HG03342 (cell line): ENCODE measurements around the gene ERVH48-1.
"Not testable (repeated sequence)": the region's sequence is repeated elsewhere in the genome, so short reads cannot be mapped to it uniquely, and the experiment has no call there.

Experiments
- ATAC-seq: cut with Tn5 transposase; IDR thresholded peaks from one replicate; pipeline ENCODE4 v1.9.1; 2021; ENCODE audit warnings: mild to moderate bottlenecking, moderate library complexity; ENCODE audit not compliant: unreplicated experiment

ERVH48-1 gene

GRCh38 chr21:42925114-42925926, at the start of gene ERVH48-1:
TSS of gene ERVH48-1 (minus strand) at chr21:42925630. CDS start at chr21:42919006, 6,624 bp downstream.
- ATAC-seq: no peak

- ATAC-seq: peak; percentile 76
Measured at GRCh38 chr21:42973991-42974831, 48.8 kb upstream of the ERVH48-1 start, which contains the start of gene PKNOX1. TSS of gene PKNOX1 (plus strand) at chr21:42974562. CDS start at chr21:43004382, 29,820 bp downstream.

- no peak for ATAC-seq
Measured at GRCh38 chr21:42973309-42973990, 48.0 kb upstream of the ERVH48-1 start.

- no peak for ATAC-seq
Measured at GRCh38 chr21:42971897-42972275, 46.5 kb upstream of the ERVH48-1 start.

GRCh38 chr21:42970946-42971653, 45.7 kb upstream of the ERVH48-1 start:
- no peak for ATAC-seq

GRCh38 chr21:42969193-42969600, 43.8 kb upstream of the ERVH48-1 start:
- no peak for ATAC-seq

- not testable (repeated sequence) for ATAC-seq
Measured at GRCh38 chr21:42967616-42968015, 42.2 kb upstream of the ERVH48-1 start.

GRCh38 chr21:42965211-42965560, 39.8 kb upstream of the ERVH48-1 start:
- no peak for ATAC-seq

- ATAC-seq: no peak
Measured at GRCh38 chr21:42964546-42965210, 39.2 kb upstream of the ERVH48-1 start.

GRCh38 chr21:42964086-42964485, 38.7 kb upstream of the ERVH48-1 start:
- no peak for ATAC-seq

- ATAC-seq: no peak
Measured at GRCh38 chr21:42962380-42963007, 37.1 kb upstream of the ERVH48-1 start.

- no peak for ATAC-seq
Measured at GRCh38 chr21:42959728-42960127, 34.3 kb upstream of the ERVH48-1 start.

GRCh38 chr21:42958122-42958521, 32.7 kb upstream of the ERVH48-1 start:
- ATAC-seq: not testable (repeated sequence)

GRCh38 chr21:42956824-42957630, 31.6 kb upstream of the ERVH48-1 start:
- ATAC-seq: no peak

- ATAC-seq: not testable (repeated sequence)
Measured at GRCh38 chr21:42951193-42951592, 25.8 kb upstream of the ERVH48-1 start.

- ATAC-seq: not testable (repeated sequence)
Measured at GRCh38 chr21:42949094-42949755, 23.8 kb upstream of the ERVH48-1 start.

GRCh38 chr21:42942244-42942643, 16.8 kb upstream of the ERVH48-1 start:
- no peak for ATAC-seq

- ATAC-seq: no peak
Measured at GRCh38 chr21:42941696-42942085, 16.3 kb upstream of the ERVH48-1 start.
